SU-DHL-6 (cell line): ENCODE data around the gene HTR1B.

Source experiments
- H2AFZ ChIP-seq: fragments of 200-600 bp; sonication (generic); 2 replicates; pipeline ENCODE4 v1.6.1; 2014; ENCODE audit warnings: low read depth, mild to moderate bottlenecking, moderate library complexity, mixed read lengths, antibody characterized with exemption, low read length; ENCODE audit not compliant: severe bottlenecking
- H3F3A ChIP-seq: fragments of 200-600 bp; shearing (Covaris generic); 2 replicates; pipeline ENCODE4 v1.6.0; 2016; ENCODE audit warnings: antibody characterized with exemption, mild to moderate bottlenecking; ENCODE audit not compliant: insufficient read depth
- H3K27ac ChIP-seq: fragments of 200-600 bp; sonication (generic); 2 replicates; pipeline ENCODE4 v1.5.1; 2016; ENCODE audit warnings: low read depth, mild to moderate bottlenecking, low read length, moderate library complexity, mixed read lengths
- H3K27me3 ChIP-seq: fragments of 200-600 bp; sonication (generic), shearing (Covaris generic); 2 replicates; pipeline ENCODE4 v1.6.0; 2014; ENCODE audit warnings: mild to moderate bottlenecking, low read length
- H3K36me3 ChIP-seq: fragments of 200-600 bp; sonication (generic); 2 replicates; pipeline ENCODE4 v1.6.1; 2014; ENCODE audit warnings: mild to moderate bottlenecking, low read length, mixed read lengths
- H3K4me2 ChIP-seq: fragments of 300-600, 200-600 bp; shearing (Covaris generic), sonication (generic); 2 replicates; pipeline ENCODE4 v1.6.0; 2014; ENCODE audit warnings: low read length, low read depth, mild to moderate bottlenecking; ENCODE audit not compliant: poor library complexity, severe bottlenecking
- H3K4me3 ChIP-seq: fragments of 200-600 bp; sonication (generic); 2 replicates; pipeline ENCODE4 v1.5.1; 2014; ENCODE audit warnings: antibody characterized with exemption, low read length, mild to moderate bottlenecking, mixed read lengths; ENCODE audit not compliant: insufficient read depth, poor library complexity, severe bottlenecking
- H3K79me2 ChIP-seq: fragments of 200-600 bp; sonication (generic); 2 replicates; pipeline ENCODE4 v1.6.1; 2014; ENCODE audit warnings: mild to moderate bottlenecking, low read length, moderate library complexity; ENCODE audit not compliant: insufficient read depth
- H3K9ac ChIP-seq: fragments of 200-600 bp; sonication (generic); 2 replicates; pipeline ENCODE4 v1.7.0; 2014; ENCODE audit warnings: mild to moderate bottlenecking, low read length
- H3K9me2 ChIP-seq: fragments of 200-600 bp; sonication (generic); replicated peaks from 2 replicates; pipeline ENCODE4 v1.6.1; 2014; ENCODE audit warnings: low read length; ENCODE audit not compliant: insufficient read depth
- H3K9me3 ChIP-seq: fragments of 200-600 bp; sonication (generic); 2 replicates; pipeline ENCODE4 v1.6.1; 2014; ENCODE audit warnings: low read length, mixed read lengths; ENCODE audit not compliant: insufficient read depth
- H4K20me1 ChIP-seq: fragments of 200-600 bp; sonication (generic); 2 replicates; pipeline ENCODE4 v1.6.1; 2014; ENCODE audit warnings: low read depth, mild to moderate bottlenecking, antibody characterized with exemption, low read length, moderate library complexity, mixed read lengths
- CTCF ChIP-seq: fragments of 200-600 bp; sonication (generic); IDR thresholded peaks from one replicate; pipeline ENCODE4 v1.5.1; 2017; ENCODE audit warnings: antibody characterized with exemption, mild to moderate bottlenecking, low read length, moderate library complexity; ENCODE audit not compliant: insufficient read depth, poor library complexity, severe bottlenecking
- EZH2phosphoT487 ChIP-seq: fragments of 200-600 bp; sonication (generic), shearing (Covaris generic); conservative IDR thresholded peaks from 2 replicates; pipeline ENCODE4 v1.6.1; 2018; ENCODE audit warnings: mild to moderate bottlenecking, antibody characterized with exemption, low read length, moderate library complexity, mixed read lengths

HTR1B gene

GRCh38 chr6:77440206-77440976, 22.9 kb downstream of the HTR1B start:
- no peaks in the 10 kb centered on the region for H3K9me3 ChIP-seq
- H3K4me2 ChIP-seq, result no peak overlapping the region

DNA sequence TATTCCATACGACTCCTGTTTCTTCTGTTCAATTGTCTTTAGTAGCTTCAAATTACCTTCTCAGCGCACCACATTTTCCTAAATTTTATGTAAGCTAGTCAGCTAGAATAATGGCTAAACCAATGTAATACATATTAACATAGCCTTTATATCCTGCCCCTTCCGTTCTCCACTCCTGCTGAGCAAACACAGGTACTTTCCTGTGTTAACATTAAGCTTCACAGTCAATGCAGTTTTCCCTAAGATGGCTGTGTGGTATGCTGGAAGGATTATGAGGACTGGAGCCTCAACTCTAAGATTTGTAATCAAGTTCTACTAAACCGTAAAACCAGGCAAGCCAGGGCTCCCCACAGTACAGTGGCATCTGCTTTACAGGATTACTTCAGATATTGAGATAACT, 29.4 kb downstream of the HTR1B start:
- no peaks in the 10 kb centered on the region for H3K27me3 ChIP-seq
- H2AFZ ChIP-seq, result no peak overlapping the region
- H3K9ac ChIP-seq, result no peak overlapping the region
- no peaks in the 10 kb centered on the region; the same call in 1 of the 2 replicates for H3K9me2 ChIP-seq
- H4K20me1 ChIP-seq, result no peaks in the 10 kb centered on the region
- H3K4me3 ChIP-seq, result no peak overlapping the region
- no peak overlapping the region for H3K4me2 ChIP-seq
- H3K36me3 ChIP-seq, result no peaks in the 10 kb centered on the region
- no peaks in the 10 kb centered on the region for H3F3A ChIP-seq
- no peaks in the 10 kb centered on the region for H3K79me2 ChIP-seq
- TF ChIP-seq CTCF, result no peak
- no peak for TF ChIP-seq EZH2phosphoT487
- no peaks in the 10 kb centered on the region for H3K9me3 ChIP-seq
- no peak overlapping the region for H3K27ac ChIP-seq

More at GRCh38 chr6:77440206-77440976, 22.9 kb downstream of the HTR1B start:
- Histone ChIP-seq H2AFZ (no peak overlapping the region), H3K9ac (no peak overlapping the region), H3K27me3 (no peaks in the 10 kb centered on the region), H3K9me2 (no peaks in the 10 kb centered on the region; the same call in 1 of the 2 replicates), H3K79me2 (no peaks in the 10 kb centered on the region), H3K27ac (no peak overlapping the region), H3K36me3 (no peaks in the 10 kb centered on the region), H3K4me3 (no peak overlapping the region), H3F3A (no peaks in the 10 kb centered on the region), H4K20me1 (no peaks in the 10 kb centered on the region)
- TF ChIP-seq EZH2phosphoT487 (no peak), CTCF (no peak)

- H3K4me3 ChIP-seq, result no peak overlapping the region
Measured at GRCh38 chr6:77430504-77430903, 32.8 kb downstream of the HTR1B start.

More at GRCh38 chr6:77430504-77430903, 32.8 kb downstream of the HTR1B start:
- no peak overlapping the region for H3K9ac ChIP-seq
- no peaks in the 10 kb centered on the region for H3K27me3 ChIP-seq
- TF ChIP-seq EZH2phosphoT487, result no peak
- no peak for TF ChIP-seq CTCF
- no peak overlapping the region for H2AFZ ChIP-seq
- H4K20me1 ChIP-seq, result no peaks in the 10 kb centered on the region
- no peaks in the 10 kb centered on the region for H3K79me2 ChIP-seq
- H3K9me2 ChIP-seq, result no peaks in the 10 kb centered on the region
- no peak overlapping the region for H3K27ac ChIP-seq
- H3F3A ChIP-seq, result no peaks in the 10 kb centered on the region
- no peaks in the 10 kb centered on the region for H3K9me3 ChIP-seq
- no peaks in the 10 kb centered on the region for H3K36me3 ChIP-seq
- H3K4me2 ChIP-seq, result no peak overlapping the region
